ENCODE results near the gene TPRN. TPM values are rescaled to one million over a fixed set of nuclear protein-coding genes. Genes with fewer than 3 reads are reported as not detected.
A peak's percentile ranks its signal among the peaks of the same experiment; 100 is the strongest.

The TPRN gene
- total RNA-seq, 1 experiment from 2014 or later: 43.1 TPM

GRCh38 chr9:137227853-137228505 is 27.4 kb upstream of the TPRN start (continued):
- TF ChIP-seq ERG (CRISPR knock-in tag; IDR thresholded peaks at IDR 0.05): no peak
- TF ChIP-seq USF2 (CRISPR knock-in tag; IDR thresholded peaks at IDR 0.05): no peak
- no peak for TF ChIP-seq HMGXB4 (CRISPR knock-in tag; IDR thresholded peaks at IDR 0.05)
- TF ChIP-seq GABPB1 (CRISPR knock-in tag; IDR thresholded peaks at IDR 0.05): no peak
- TF ChIP-seq NR2C2 (CRISPR knock-in tag; IDR thresholded peaks at IDR 0.05): no peak
- TF ChIP-seq ZNF317 (CRISPR knock-in tag; IDR thresholded peaks at IDR 0.05; ENCODE audit: borderline replicate concordance, low read depth): no peak
- no peak for TF ChIP-seq ATF1 (CRISPR knock-in tag; IDR thresholded peaks at IDR 0.05)

- Mint-ChIP-seq H3K36me3 (no peaks in the 10 kb centered on the region), H3K27me3 (ENCODE audit: low read depth) (no peaks in the 10 kb centered on the region), H3K4me3 (peak within 1 kb of the TSS; percentile 53), H3K27ac (no peak within 1 kb of the TSS; the same call in 1 of the 2 replicates), H3K4me1 (peaks cover 3% of the 10 kb centered on the region), H3K9me3 (no peaks in the 10 kb centered on the region)
- DNase-seq (ENCODE audit: low spot score) (peak; percentile 91), ATAC-seq (peak; percentile 58)
- ChIA-PET CTCF (interaction anchor here (0.5 to 8.9 kb wide), 38 partner anchors 8 to 279 kb away, joined by 3 to 143 read pairs (median 6); partner anchors contain the start of genes ANAPC2, EXD3, LRRC26 and MAN1B1), POLR2A (interaction anchor here (1.0 kb wide), 3 partner anchors 13 to 38 kb away, joined by 3 to 4 read pairs (median 3); partner anchors contain the start of genes SSNA1, TPRN and TUBB4B)
- TF ChIP-seq CTCF (IDR thresholded peaks at IDR 0.05) (peak; percentile 85), PRDM15 (CRISPR knock-in tag; IDR thresholded peaks at IDR 0.05) (no peak)
These were observed 26.7 kb upstream of the TPRN start, which contains the start of gene RNF224 for GRCh38 chr9:137227054-137227852. RNF224 (plus strand) TSS chr9:137227502; CDS start chr9:137228336, 834 bp downstream.

Data from WTC11 (cell line).